AG09309 (cell line): ENCODE results near the gene DDX24.

Experiments used
- DNase-seq: peaks from one replicate; pipeline ENCODE4 v3.0.0-alpha.2; 2010; ENCODE audit warnings: low read depth
- H3K4me3 ChIP-seq: 2 replicates; pipeline ENCODE4 v1.5.1; 2011; ENCODE audit warnings: mild to moderate bottlenecking, low read depth, low read length, moderate library complexity; ENCODE audit not compliant: control insufficient read depth
- TF ChIP-seq, protein P1 (sequence below): IDR thresholded peaks from 2 replicates; pipeline ENCODE4 v1.5.1; 2011; ENCODE audit warnings: mild to moderate bottlenecking, low read depth, low read length, inconsistent platforms; ENCODE audit not compliant: insufficient read depth, control insufficient read depth; ENCODE audit errors: missing control alignments

Gene DDX24

GRCh38 chr14:94121485-94121884, 40.5 kb upstream of the DDX24 start:
- no peak overlapping the region for H3K4me3 ChIP-seq
- no peak for DNase-seq
- TF ChIP-seq, protein P1, sequence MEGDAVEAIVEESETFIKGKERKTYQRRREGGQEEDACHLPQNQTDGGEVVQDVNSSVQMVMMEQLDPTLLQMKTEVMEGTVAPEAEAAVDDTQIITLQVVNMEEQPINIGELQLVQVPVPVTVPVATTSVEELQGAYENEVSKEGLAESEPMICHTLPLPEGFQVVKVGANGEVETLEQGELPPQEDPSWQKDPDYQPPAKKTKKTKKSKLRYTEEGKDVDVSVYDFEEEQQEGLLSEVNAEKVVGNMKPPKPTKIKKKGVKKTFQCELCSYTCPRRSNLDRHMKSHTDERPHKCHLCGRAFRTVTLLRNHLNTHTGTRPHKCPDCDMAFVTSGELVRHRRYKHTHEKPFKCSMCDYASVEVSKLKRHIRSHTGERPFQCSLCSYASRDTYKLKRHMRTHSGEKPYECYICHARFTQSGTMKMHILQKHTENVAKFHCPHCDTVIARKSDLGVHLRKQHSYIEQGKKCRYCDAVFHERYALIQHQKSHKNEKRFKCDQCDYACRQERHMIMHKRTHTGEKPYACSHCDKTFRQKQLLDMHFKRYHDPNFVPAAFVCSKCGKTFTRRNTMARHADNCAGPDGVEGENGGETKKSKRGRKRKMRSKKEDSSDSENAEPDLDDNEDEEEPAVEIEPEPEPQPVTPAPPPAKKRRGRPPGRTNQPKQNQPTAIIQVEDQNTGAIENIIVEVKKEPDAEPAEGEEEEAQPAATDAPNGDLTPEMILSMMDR = no peak

GRCh38 chr14:94120667-94121340, 39.8 kb upstream of the DDX24 start:
- DNase-seq = peak; percentile 40
- no peak overlapping the region for H3K4me3 ChIP-seq
- TF ChIP-seq, protein P1 = no peak

- H3K4me3 ChIP-seq = no peak overlapping the region
- no peak for DNase-seq
Observed at GRCh38 chr14:94119071-94119470, 38.1 kb upstream of the DDX24 start.

GRCh38 chr14:94117856-94118255, 36.9 kb upstream of the DDX24 start:
- H3K4me3 ChIP-seq = no peak overlapping the region
- TF ChIP-seq, protein P1 = no peak
- no peak for DNase-seq

More at GRCh38 chr14:94119071-94119470, 38.1 kb upstream of the DDX24 start:
- TF ChIP-seq, protein P1 = no peak

- no peak overlapping the region for H3K4me3 ChIP-seq
- TF ChIP-seq, protein P1 = no peak
- no peak for DNase-seq
Observed at GRCh38 chr14:94116701-94117100, 35.7 kb upstream of the DDX24 start.

GRCh38 chr14:94115631-94116030, 34.6 kb upstream of the DDX24 start:
- TF ChIP-seq, protein P1 = no peak
- DNase-seq = no peak
- no peak overlapping the region for H3K4me3 ChIP-seq
